ENCODE measurements around the gene PBX3. TPM values are rescaled to one million over a fixed set of nuclear protein-coding genes. Genes with fewer than 3 reads are reported as not detected.

PBX3 gene
- total and polyA plus RNA-seq, 9 of the 15 experiments (the other 6 are each of a cell fraction or from before 2014, with no cell fraction given): 0.14 to 5.8 (median 0.92) TPM

- TF ChIP-seq DLX4 (CRISPR knock-in tag; IDR thresholded peaks at IDR 0.05) (no peak), GABPA (tag; conservative IDR thresholded peaks at IDR 0.05; ENCODE audit: low read depth) (no peak), ZNF124 (CRISPR knock-in tag; IDR thresholded peaks at IDR 0.05) (no peak), FIP1L1 (IDR thresholded peaks at IDR 0.05; ENCODE audit: low read depth, low read length, poor library complexity, severe bottlenecking) (no peak), MYNN (IDR thresholded peaks at IDR 0.05) (no peak), MYNN (CRISPR knock-in tag; IDR thresholded peaks at IDR 0.05) (no peak), HIVEP1 (CRISPR knock-in tag; IDR thresholded peaks at IDR 0.05) (no peak), CHD2 (IDR thresholded peaks at IDR 0.05; ENCODE audit: low read depth, low read length) (no peak)
Measured at GRCh38 chr9:125885405-125886034, 138.3 kb downstream of the PBX3 start (continued).

DNA sequence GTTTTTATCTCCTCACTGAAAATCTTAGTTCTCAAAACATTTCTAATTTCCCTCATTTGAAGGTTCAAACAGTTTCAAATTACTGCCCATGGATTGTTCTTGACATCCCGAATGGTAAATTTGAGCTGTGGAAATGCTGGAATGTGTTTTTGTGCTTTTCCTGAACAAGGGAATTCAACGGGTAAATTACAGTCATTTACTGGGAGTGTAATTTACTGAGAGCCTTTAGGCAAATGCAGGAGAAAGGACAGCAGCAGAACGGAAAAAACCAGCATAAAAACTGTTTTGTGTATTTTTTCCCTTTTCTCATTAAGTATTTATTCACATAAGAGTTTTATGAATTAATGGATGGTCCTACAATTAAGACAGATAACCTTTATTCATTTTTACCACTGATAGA lies 139.2 kb downstream of the PBX3 start:
- 0% methylated on average over 3 of the region's 3 CpGs for WGBS (ENCODE audit: insufficient coverage, low coverage, missing lambda C conversion rate)
- TF ChIP-seq GTF2E2 (tag; IDR thresholded peaks at IDR 0.05) (no peak), ZNF717 (CRISPR knock-in tag; IDR thresholded peaks at IDR 0.05) (no peak), FOXM1 (IDR thresholded peaks at IDR 0.05; ENCODE audit: low read depth) (no peak), FOXM1 (CRISPR knock-in tag; IDR thresholded peaks at IDR 0.05; ENCODE audit: low read depth) (no peak)
- ChIA-PET CTCF (ENCODE audit: low intra/inter-chr PET ratio) (no interaction called here), POLR2A (no interaction called here)
- H3K9me1 ChIP-seq (ENCODE audit: control insufficient read depth, insufficient read depth, low read length): no peaks in the 10 kb centered on the region
- H3K79me2 ChIP-seq (ENCODE audit: control insufficient read depth, insufficient read depth, low read length): no peaks in the 10 kb centered on the region
- in situ Hi-C loops (cut with MboI): no loop called here
- peaks cover 13 to 16% of the 10 kb centered on the region in 2 experiments; a peak in 4 of 5 replicates for H3K27me3 ChIP-seq (ENCODE audit: control insufficient read depth in 2 of 2, insufficient read depth in 2 of 2, low read length in 2 of 2)
- H3K4me2 ChIP-seq (ENCODE audit: insufficient read depth, low read length): no peak overlapping the region
- H3K4me3 ChIP-seq: no peak overlapping the region
- H4K20me1 ChIP-seq (replicated peaks; ENCODE audit: control insufficient read depth, insufficient read depth, low read length): no peaks in the 10 kb centered on the region
- H3K9ac ChIP-seq (ENCODE audit: insufficient read depth in 1 of 2, low read depth in 2 of 2, low read length in 2 of 2): no peak overlapping the region
- no peaks in the 10 kb centered on the region for H3K36me3 ChIP-seq (ENCODE audit: control insufficient read depth, insufficient read depth, low read length)
- H3K9me3 ChIP-seq (replicated peaks; ENCODE audit: control insufficient read depth, insufficient read depth, low read depth, low read length): no peaks in the 10 kb centered on the region
- no peak overlapping the region for H2AFZ ChIP-seq (ENCODE audit: low read depth, low read length)
- DNase-seq (ENCODE audit: extremely low read depth in 1 of 4, low spot score in 3 of 4) (no peak), ATAC-seq (no peak), FAIRE-seq (no peak)
- BruUV-seq (replicated peaks): no TSS peak
- H3K4me1 ChIP-seq (replicated peaks in 1 of 2; ENCODE audit: control insufficient read depth in 2 of 2, insufficient read depth in 2 of 2, low read length in 2 of 2): peaks cover 0 to 3% of the 10 kb centered on the region in 2 experiments; a peak in 1 of 5 replicates
- no peak overlapping the region for H3K27ac ChIP-seq (ENCODE audit: extremely low read depth, low read depth, low read length)
- intact Hi-C loops (cut with micrococcal nuclease): no loop called here
